Activated CD8-positive, alpha-beta memory T cell treated with anti-CD3 and anti-CD28 coated beads for 24 hours (primary cell): ENCODE measurements around the gene PTH1R.

Experiments used
- DNase-seq: peaks from one replicate; pipeline ENCODE4 v3.0.0-alpha.2; 2020

Gene PTH1R

GRCh38 chr3:46948830-46949671, 71.5 kb downstream of the PTH1R start:
- DNase-seq, result no peak

GRCh38 chr3:46950177-46950576, 72.7 kb downstream of the PTH1R start:
- DNase-seq, result no peak

- DNase-seq, result no peak
Observed at GRCh38 chr3:46950650-46951241, 73.2 kb downstream of the PTH1R start.

- DNase-seq, result no peak
Observed at GRCh38 chr3:46952813-46953212, 75.3 kb downstream of the PTH1R start.
